Measurements from ENCODE around the gene DHTKD1. TPM values are rescaled to one million over a fixed set of nuclear protein-coding genes. Genes with fewer than 3 reads are reported as not detected.

The DHTKD1 gene
- polyA plus RNA-seq, 1 experiment: 21.5 TPM

GRCh38 chr10:12051241-12051640, 17.5 kb upstream of the DHTKD1 start:
- CTCF ChIA-PET: no interaction called here

GRCh38 chr10:12055732-12056131, 13.0 kb upstream of the DHTKD1 start:
- TF ChIP-seq CTCF (IDR thresholded peaks at IDR 0.05; ENCODE audit: low read depth, low read length): no peak
- ChIA-PET POLR2A (no interaction called here), CTCF (no interaction called here)
- H3K27ac ChIP-seq (ENCODE audit: low read depth, low read length): no peak overlapping the region
- H3K9me3 ChIP-seq (ENCODE audit: control insufficient read depth, insufficient read depth, low read length): no peaks in the 10 kb centered on the region
- DNase-seq (ENCODE audit: low read depth, low spot score): no peak
- H3K27me3 ChIP-seq (ENCODE audit: control insufficient read depth, insufficient read depth, low read length): no peaks in the 10 kb centered on the region
- no peak overlapping the region for H3K4me3 ChIP-seq (ENCODE audit: low read depth, low read length)

More at GRCh38 chr10:12051241-12051640, 17.5 kb upstream of the DHTKD1 start:
- Histone ChIP-seq H3K9me3 (ENCODE audit: control insufficient read depth, insufficient read depth, low read length) (no peaks in the 10 kb centered on the region), H3K27ac (ENCODE audit: low read depth, low read length) (no peak overlapping the region), H3K4me3 (ENCODE audit: low read depth, low read length) (no peak overlapping the region), H3K27me3 (ENCODE audit: control insufficient read depth, insufficient read depth, low read length) (no peaks in the 10 kb centered on the region)
- DNase-seq (ENCODE audit: low read depth, low spot score): no peak
- POLR2A ChIA-PET: no interaction called here
- no peak for TF ChIP-seq CTCF (IDR thresholded peaks at IDR 0.05; ENCODE audit: low read depth, low read length)

GRCh38 chr10:12056748-12057147, 12.0 kb upstream of the DHTKD1 start:
- Histone ChIP-seq H3K9me3 (ENCODE audit: control insufficient read depth, insufficient read depth, low read length) (no peaks in the 10 kb centered on the region), H3K27ac (ENCODE audit: low read depth, low read length) (no peak overlapping the region), H3K27me3 (ENCODE audit: control insufficient read depth, insufficient read depth, low read length) (no peaks in the 10 kb centered on the region), H3K4me3 (ENCODE audit: low read depth, low read length) (no peak overlapping the region)
- ChIA-PET CTCF (interaction anchor here (0.6 kb wide), 1 partner anchor 208 kb away, joined by 5 read pairs; no protein-coding TSS in a partner anchor), POLR2A (no interaction called here)
- no peak for DNase-seq (ENCODE audit: low read depth, low spot score)
- TF ChIP-seq CTCF (IDR thresholded peaks at IDR 0.05; ENCODE audit: low read depth, low read length): no peak

GRCh38 chr10:12061124-12061523, 7.6 kb upstream of the DHTKD1 start:
- no peak overlapping the region for H3K4me3 ChIP-seq (ENCODE audit: low read depth, low read length)
- H3K27ac ChIP-seq (ENCODE audit: low read depth, low read length): no peak overlapping the region
- no peak for TF ChIP-seq CTCF (IDR thresholded peaks at IDR 0.05; ENCODE audit: low read depth, low read length)
- no peaks in the 10 kb centered on the region for H3K9me3 ChIP-seq (ENCODE audit: control insufficient read depth, insufficient read depth, low read length)
- CTCF ChIA-PET: interaction anchor here (0.5 to 0.7 kb wide), 2 partner anchors 27 to 68 kb away, joined by 3 to 6 read pairs; no protein-coding TSS in a partner anchor
- no peaks in the 10 kb centered on the region for H3K27me3 ChIP-seq (ENCODE audit: control insufficient read depth, insufficient read depth, low read length)
- no peak for DNase-seq (ENCODE audit: low read depth, low spot score)
- POLR2A ChIA-PET: no interaction called here

GRCh38 chr10:12062754-12063482, 5.8 kb upstream of the DHTKD1 start:
- CTCF ChIA-PET: no interaction called here
- Histone ChIP-seq H3K9me3 (ENCODE audit: control insufficient read depth, insufficient read depth, low read length) (no peaks in the 10 kb centered on the region; the same call in 1 of the 2 replicates), H3K4me3 (ENCODE audit: low read depth, low read length) (no peak overlapping the region), H3K27me3 (ENCODE audit: control insufficient read depth, insufficient read depth, low read length) (no peaks in the 10 kb centered on the region), H3K27ac (ENCODE audit: low read depth, low read length) (no peak overlapping the region)
- no peak for DNase-seq (ENCODE audit: low read depth, low spot score)
- no peak for TF ChIP-seq CTCF (IDR thresholded peaks at IDR 0.05; ENCODE audit: low read depth, low read length)
- POLR2A ChIA-PET: interaction anchor here (0.7 kb wide), 1 partner anchor 8 kb away, joined by 9 read pairs; no protein-coding TSS in a partner anchor
